Measurements from ENCODE around the gene APBA2. TPM values are rescaled to one million over a fixed set of nuclear protein-coding genes. Genes with fewer than 3 reads are reported as not detected.
"Not testable (repeated sequence)": the region's sequence is repeated elsewhere in the genome, so short reads cannot be mapped to it uniquely, and the experiment has no call there.

The APBA2 gene
- total and polyA plus RNA-seq, 11 donors = 0.16 to 1.3 (median 0.40) TPM; not detected in 2

DNA sequence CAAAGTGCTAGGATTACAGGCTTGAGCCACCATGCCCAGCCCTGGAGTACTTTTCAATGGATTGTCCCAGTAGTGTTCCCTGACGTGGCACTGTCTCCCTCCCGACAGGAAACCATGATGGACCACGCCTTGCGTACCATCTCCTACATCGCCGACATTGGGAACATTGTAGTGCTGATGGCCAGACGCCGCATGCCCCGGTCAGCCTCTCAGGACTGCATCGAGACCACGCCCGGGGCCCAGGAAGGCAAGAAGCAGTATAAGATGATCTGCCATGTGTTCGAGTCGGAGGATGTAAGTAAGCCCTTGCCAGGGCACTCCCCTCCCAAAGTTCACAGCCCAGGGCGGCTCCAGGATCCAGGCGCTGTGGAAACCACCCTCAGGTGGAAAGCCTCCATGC lies 215.7 kb downstream of the APBA2 start:
- Histone ChIP-seq H3K9me3 (no peaks in the 10 kb centered on the region), H3K4me1 (peaks cover 0 to 12% (median 4%) of the 10 kb centered on the region in 12 donors), H3K36me3 (no peaks in the 10 kb centered on the region), H3K27me3 (no peaks in the 10 kb centered on the region), H3K27ac (no peak overlapping the region), H3K4me3 (no peak overlapping the region)
- no peak for DNase-seq
- TF ChIP-seq POLR2A (IDR thresholded peaks at IDR 0.05) = no peak
- TF ChIP-seq, protein P1, sequence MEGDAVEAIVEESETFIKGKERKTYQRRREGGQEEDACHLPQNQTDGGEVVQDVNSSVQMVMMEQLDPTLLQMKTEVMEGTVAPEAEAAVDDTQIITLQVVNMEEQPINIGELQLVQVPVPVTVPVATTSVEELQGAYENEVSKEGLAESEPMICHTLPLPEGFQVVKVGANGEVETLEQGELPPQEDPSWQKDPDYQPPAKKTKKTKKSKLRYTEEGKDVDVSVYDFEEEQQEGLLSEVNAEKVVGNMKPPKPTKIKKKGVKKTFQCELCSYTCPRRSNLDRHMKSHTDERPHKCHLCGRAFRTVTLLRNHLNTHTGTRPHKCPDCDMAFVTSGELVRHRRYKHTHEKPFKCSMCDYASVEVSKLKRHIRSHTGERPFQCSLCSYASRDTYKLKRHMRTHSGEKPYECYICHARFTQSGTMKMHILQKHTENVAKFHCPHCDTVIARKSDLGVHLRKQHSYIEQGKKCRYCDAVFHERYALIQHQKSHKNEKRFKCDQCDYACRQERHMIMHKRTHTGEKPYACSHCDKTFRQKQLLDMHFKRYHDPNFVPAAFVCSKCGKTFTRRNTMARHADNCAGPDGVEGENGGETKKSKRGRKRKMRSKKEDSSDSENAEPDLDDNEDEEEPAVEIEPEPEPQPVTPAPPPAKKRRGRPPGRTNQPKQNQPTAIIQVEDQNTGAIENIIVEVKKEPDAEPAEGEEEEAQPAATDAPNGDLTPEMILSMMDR (IDR thresholded peaks at IDR 0.05) = no peak
- no peak for ATAC-seq
- WGBS, 4 donors = 91 to 97% (median 92%) methylated on average over 7 to 16 of the region's 16 CpGs
- intact Hi-C loops (cut with DNase I) = loop anchor here in 2 of 10 donors (5.0 to 10.0 kb wide), 2 partner anchors 217 to 219 kb away; partner anchors contain the start of gene APBA2 (in 1 of the 2)

- not testable (repeated sequence) for H3K27ac ChIP-seq, H3K9me3 ChIP-seq, H3K36me3 ChIP-seq, H3K27me3 ChIP-seq, H3K4me3 ChIP-seq, ATAC-seq
- TF ChIP-seq, protein P1 (IDR thresholded peaks at IDR 0.05) = peak; percentile 42 to 76 (median 60)
- 77 to 80% (median 79%) methylated on average over 10 of the region's 10 CpGs for WGBS, 4 donors
- intact Hi-C loops (cut with DNase I) = loop anchor here in 2 of 10 donors (5.0 to 10.0 kb wide), 2 partner anchors 217 to 220 kb away; partner anchors contain the start of gene APBA2 (in 1 of the 2)
- peak in 2 of 5 donors; percentile 2 to 70 for DNase-seq
- H3K4me1 ChIP-seq = peaks cover 0 to 12% (median 4%) of the 10 kb centered on the region in 12 donors
Observed at GRCh38 chr15:29102173-29102794, 216.5 kb downstream of the APBA2 start.

DNA sequence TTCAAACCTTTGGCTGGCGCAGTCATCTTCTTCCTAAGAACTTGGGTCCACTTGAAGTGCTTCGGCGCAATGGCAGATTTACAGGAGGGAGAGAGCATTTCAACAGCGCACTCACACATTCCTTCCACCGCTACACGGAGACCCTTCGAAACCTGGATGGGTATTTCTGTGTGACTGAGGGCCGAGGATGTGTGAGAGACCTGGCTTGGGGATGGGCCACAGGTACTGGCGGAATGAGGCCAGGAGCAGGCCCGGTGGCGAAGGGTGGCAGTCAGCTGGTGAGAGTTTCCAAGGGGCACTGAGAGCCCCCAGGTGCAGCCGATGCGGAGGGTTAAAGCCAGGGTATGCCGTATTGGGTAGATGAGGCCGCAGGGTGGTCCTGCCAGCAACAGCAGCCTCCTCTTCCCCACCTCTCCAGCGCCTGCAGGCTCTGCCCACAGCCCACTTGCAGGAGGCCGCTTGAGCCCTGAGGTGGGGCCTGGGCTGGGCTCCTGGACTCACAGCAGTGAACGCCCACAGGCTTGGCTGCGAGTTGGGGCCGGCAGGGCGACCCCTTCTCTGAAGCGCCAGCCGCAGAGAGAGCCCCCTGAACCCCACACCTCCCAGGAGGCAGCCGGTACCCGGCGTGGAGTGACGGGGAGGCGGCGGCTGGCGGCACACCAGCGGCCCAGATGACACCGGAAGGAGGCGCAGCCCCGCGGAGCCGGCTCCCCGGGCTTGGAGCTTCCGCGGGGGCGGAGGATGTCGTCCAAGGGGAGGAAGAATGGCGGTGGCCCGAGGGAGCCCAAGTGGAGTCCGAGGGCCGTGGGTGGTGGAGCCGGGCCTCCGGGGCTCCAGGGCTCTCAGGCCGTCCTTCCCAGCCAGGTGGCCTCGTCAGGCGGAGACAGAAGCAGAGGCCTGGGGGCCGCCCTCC lies 217.4 kb downstream of the APBA2 start:
- Histone ChIP-seq H3K36me3 (no peaks in the 10 kb centered on the region), H3K27me3 (no peaks in the 10 kb centered on the region), H3K9me3 (no peaks in the 10 kb centered on the region), H3K4me3 (peak overlapping the region; percentile 22 to 62 (median 46)), H3K4me1 (peaks cover 0 to 12% (median 4%) of the 10 kb centered on the region in 12 donors), H3K27ac (peak overlapping the region in 4 of 12 donors; percentile 11 to 48 (median 34))
- ATAC-seq (peak in 3 of 4 donors; percentile 18 to 82 (median 47)), DNase-seq (peak; percentile 42 to 68 (median 64))
- intact Hi-C loops (cut with DNase I) = loop anchor here in 2 of 10 donors (5.0 to 10.0 kb wide), 2 partner anchors 218 to 221 kb away; partner anchors contain the start of gene APBA2 (in 1 of the 2)
- 35 to 67% (median 38%) methylated on average over 21 to 51 of the region's 51 CpGs for WGBS, 4 donors
- TF ChIP-seq, protein P1 (IDR thresholded peaks at IDR 0.05) = no peak
- no peak for TF ChIP-seq POLR2A (IDR thresholded peaks at IDR 0.05)

All from heart left ventricle (tissue), 16 donors.